GM18508 (cell line): ENCODE data around the gene FANK1.
"Not testable (repeated sequence)": the region's sequence is repeated elsewhere in the genome, so short reads cannot be mapped to it uniquely, and the experiment has no call there.

Source experiments
- ATAC-seq: cut with Tn5 transposase; IDR thresholded peaks from one replicate; pipeline ENCODE4 v1.9.1; 2021; ENCODE audit warnings: moderate number of reproducible peaks; ENCODE audit not compliant: insufficient read depth, unreplicated experiment

The FANK1 gene

GRCh38 chr10:125926247-125926646 lies 29.9 kb downstream of the FANK1 start:
- ATAC-seq: no peak

DNA sequence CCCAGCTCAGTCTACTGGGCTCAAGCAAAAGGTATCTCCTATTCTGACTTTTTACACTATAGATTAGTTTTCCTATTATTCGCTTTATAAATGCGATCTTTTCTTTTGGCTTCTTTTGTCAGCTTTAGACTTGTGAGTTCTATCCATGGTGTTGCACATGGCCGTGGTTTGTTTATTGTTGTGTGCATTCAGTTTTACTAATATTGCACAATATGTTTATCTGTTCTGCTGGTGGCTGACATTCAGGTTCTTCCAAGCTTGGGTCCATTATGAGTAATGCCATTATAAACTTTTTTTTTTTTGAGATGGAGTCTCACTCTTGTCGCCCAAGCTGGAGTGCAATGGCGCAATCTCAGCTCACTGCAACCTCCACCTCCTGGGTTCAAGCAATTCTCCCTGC lies 30.9 kb downstream of the FANK1 start:
- not testable (repeated sequence) for ATAC-seq

DNA sequence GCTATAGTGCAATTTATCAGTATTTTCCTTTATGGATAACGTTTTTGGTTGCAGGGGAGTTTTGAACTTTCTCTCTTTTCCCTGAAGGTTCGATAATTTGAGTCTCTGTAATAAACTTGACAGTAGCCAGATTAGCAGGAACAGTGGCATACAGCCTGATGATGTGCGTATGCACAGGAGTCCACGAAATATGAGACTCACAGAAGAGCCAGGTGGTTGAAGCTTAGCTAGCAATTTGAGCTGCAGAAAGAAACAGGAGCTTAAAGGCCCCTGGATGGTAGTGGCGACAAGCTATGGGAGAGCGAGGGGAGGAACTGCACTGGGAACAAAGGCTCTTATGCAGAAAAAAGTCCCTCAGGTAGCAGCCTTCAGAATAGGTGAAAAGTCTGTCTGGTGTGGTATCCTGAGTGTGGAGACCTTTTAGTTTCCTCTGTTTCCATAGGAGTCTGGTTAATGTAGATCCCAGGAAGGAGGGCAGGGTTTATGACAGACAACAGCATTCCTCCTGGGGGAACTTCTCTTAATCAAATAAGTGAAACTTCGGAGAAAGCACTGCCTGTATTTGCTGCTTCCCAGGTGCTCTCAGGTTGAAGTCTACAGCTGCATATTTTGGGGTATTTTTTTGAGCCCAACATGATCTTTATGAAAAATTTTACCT lies 32.7 kb downstream of the FANK1 start:
- no peak for ATAC-seq

- no peak for ATAC-seq
Measured at GRCh38 chr10:125929618-125930017, 33.3 kb downstream of the FANK1 start.

- no peak for ATAC-seq
Measured at GRCh38 chr10:125933693-125934092, 37.3 kb downstream of the FANK1 start.

GRCh38 chr10:125936331-125936730 lies 40.0 kb downstream of the FANK1 start:
- no peak for ATAC-seq

DNA sequence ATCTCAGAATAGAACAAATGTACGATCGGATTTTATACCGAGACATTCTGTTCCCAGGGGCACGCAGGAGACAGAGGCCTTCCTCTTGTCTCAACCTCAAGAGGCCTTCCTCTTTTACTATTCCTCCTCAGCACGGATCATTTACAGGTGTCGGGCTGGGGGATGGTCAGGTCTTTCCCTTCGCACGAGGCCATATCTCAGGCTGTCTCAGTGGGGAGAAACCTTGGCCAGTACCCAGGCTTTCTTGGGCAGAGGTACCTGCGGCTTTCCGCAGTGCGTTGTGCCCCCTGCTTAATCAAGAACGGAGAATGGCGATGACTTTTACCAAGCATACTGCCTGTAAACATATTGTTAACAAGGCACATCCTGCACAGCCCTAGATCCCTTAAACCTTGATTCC lies 44.2 kb downstream of the FANK1 start:
- ATAC-seq: no peak

DNA sequence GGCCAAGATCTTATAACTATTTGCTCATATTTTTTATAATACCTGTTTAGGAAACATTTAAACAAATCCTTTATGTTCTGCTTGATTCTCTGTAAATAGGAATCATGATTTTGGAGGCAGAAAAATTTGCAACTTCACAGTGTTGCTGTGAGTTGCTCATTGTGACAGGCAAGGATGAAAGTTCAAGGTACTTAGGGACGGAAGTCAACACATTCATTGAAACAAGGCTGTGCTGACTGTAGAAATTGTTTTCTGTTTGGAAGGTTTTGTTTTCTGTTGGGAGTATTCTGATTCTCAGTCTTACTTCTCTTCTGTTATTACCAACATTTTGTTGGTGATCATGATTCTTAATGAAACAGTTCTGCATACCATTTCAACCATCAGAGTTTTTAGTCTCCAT lies 54.9 kb downstream of the FANK1 start:
- ATAC-seq: no peak

GRCh38 chr10:125953778-125954385 lies 57.5 kb downstream of the FANK1 start:
- no peak for ATAC-seq

DNA sequence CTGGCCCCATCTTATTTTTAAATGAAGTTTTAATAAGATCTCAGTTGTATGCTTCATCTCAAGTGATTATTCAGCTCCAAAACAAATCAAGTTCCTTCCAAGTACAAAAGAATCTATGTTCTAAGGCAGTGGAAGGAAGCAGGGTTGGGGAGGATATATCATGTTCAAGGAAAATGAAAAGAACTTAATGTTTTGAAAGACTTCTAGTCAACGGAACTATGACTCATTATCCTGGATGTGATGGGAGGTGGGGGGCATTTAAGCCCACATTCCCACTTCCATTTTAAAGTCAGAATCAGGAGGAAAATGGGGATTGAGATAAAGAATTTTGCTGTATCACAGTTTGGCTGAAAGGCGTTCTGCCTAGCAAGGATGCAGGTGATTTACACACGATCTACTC lies 59.4 kb downstream of the FANK1 start:
- no peak for ATAC-seq

DNA sequence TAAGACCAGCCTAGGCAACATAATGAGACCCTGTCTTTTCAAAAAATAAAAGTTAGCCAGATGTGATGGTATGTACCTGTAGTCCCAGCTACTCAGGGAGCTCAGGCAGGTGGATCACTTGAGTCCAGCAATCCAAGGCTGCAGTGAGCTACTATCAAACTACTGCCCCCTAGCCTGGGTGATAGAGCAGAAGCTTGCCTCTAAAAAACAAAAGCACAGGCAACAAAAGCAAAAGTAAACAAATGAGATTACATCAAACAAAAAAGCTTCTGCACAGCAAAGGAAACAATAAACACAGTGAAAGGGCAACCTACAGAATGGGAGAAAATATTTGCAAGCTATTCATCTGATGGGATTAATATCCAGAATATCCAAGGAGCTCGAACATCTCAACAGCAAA lies 65.4 kb downstream of the FANK1 start:
- no peak for ATAC-seq

- ATAC-seq: no peak
Measured at GRCh38 chr10:125962200-125962599, 65.8 kb downstream of the FANK1 start.

DNA sequence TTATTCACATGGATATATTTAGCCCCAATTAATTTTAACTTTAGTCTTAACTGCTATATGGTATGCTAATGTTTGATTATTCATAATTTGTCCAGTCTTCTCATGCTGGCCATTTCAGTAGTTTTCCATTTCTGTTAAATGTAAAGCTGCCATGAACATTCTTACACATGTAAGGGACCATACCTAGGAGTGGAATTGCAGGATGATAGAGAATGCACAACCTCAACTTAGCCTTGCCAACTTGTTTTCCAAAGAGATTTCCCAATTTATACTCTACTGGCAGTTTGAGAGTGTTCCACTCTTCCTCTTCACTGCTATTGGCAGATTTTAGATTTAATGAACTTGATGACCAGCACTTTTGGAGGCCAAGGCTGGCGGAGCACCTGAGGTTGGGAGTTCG lies 68.2 kb downstream of the FANK1 start:
- ATAC-seq: no peak

- no peak for ATAC-seq
Measured at GRCh38 chr10:125967533-125967932, 71.2 kb downstream of the FANK1 start.

- ATAC-seq: not testable (repeated sequence)
Measured at GRCh38 chr10:125970077-125970630, 73.8 kb downstream of the FANK1 start.

GRCh38 chr10:125976960-125977605 lies 80.7 kb downstream of the FANK1 start:
- no peak for ATAC-seq

GRCh38 chr10:125979976-125980375 lies 83.6 kb downstream of the FANK1 start:
- no peak for ATAC-seq

- no peak for ATAC-seq
Measured at GRCh38 chr10:125980521-125981035, 84.2 kb downstream of the FANK1 start.

DNA sequence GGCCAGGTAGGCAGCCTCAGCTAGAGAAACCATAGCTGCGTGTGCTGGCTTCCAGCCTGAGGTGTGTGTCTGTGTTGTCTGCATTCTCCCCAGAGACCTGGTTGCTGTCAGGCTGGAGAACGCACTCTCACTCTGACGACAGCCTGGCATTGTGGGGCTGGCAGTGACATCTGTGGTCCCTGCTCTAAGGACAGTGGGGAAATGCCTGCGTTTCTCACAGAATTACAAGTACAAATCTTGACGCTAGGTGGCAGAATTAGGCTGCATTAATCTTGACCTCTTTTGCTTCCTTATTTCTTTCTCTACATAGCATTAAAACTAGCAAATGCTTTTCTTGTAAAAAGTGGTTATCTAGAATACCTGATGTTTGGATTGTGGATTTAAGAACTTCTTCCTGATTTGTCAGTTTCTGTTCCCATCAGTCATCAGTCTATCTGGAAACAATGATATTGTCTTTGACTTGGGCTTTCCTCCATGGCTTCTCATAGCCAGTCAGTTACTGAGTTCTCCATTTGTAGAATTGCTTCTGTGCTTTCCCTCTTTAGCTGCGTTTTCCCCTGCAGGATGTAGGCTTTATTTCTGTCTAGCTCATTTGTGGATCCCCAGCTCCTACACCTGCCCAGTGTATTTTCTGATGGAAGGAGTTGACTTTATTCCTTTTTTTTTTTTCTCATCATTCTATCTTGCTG lies 86.0 kb downstream of the FANK1 start:
- peak; percentile 66 for ATAC-seq

DNA sequence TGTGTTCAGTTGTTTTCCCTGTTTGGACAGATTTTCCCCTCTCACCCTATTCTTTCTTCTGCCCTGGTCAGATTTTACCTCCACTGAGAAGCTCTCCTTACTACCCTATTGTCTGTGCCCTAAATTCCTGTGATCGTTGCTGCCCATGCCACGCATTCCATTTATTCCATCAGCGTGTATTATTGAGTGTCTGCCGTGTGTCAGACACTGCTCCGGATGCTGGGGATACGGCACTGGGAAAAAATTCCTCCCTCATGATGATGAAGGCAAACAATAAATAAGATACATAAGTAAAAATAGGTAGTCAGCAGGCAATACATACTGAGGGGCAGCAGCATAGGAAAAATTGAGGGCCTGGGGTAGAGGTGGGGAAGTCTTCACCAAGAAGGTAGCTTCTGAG lies 86.8 kb downstream of the FANK1 start:
- no peak for ATAC-seq

GRCh38 chr10:125983656-125984055 lies 87.3 kb downstream of the FANK1 start:
- ATAC-seq: no peak
